GM12875 (cell line): ENCODE data around the gene ARHGEF18.
"Not testable (repeated sequence)": the region's sequence is repeated elsewhere in the genome, so short reads cannot be mapped to it uniquely, and the experiment has no call there.

Source experiments
- H3K4me3 ChIP-seq: one replicate; pipeline ENCODE4 v1.5.1; 2011; ENCODE audit warnings: low read depth, low read length, control low read depth
- TF ChIP-seq, protein P1 (sequence below): IDR thresholded peaks from 2 replicates; pipeline ENCODE4 v1.5.1; 2011; ENCODE audit warnings: low read depth, mild to moderate bottlenecking, control low read depth, inconsistent platforms, low read length, moderate library complexity, borderline replicate concordance; ENCODE audit not compliant: insufficient read depth

The ARHGEF18 gene

GRCh38 chr19:7358102-7358597, 9.4 kb downstream of the ARHGEF18 start:
- TF ChIP-seq, protein P1, sequence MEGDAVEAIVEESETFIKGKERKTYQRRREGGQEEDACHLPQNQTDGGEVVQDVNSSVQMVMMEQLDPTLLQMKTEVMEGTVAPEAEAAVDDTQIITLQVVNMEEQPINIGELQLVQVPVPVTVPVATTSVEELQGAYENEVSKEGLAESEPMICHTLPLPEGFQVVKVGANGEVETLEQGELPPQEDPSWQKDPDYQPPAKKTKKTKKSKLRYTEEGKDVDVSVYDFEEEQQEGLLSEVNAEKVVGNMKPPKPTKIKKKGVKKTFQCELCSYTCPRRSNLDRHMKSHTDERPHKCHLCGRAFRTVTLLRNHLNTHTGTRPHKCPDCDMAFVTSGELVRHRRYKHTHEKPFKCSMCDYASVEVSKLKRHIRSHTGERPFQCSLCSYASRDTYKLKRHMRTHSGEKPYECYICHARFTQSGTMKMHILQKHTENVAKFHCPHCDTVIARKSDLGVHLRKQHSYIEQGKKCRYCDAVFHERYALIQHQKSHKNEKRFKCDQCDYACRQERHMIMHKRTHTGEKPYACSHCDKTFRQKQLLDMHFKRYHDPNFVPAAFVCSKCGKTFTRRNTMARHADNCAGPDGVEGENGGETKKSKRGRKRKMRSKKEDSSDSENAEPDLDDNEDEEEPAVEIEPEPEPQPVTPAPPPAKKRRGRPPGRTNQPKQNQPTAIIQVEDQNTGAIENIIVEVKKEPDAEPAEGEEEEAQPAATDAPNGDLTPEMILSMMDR, result no peak
- H3K4me3 ChIP-seq, result no peak overlapping the region

DNA sequence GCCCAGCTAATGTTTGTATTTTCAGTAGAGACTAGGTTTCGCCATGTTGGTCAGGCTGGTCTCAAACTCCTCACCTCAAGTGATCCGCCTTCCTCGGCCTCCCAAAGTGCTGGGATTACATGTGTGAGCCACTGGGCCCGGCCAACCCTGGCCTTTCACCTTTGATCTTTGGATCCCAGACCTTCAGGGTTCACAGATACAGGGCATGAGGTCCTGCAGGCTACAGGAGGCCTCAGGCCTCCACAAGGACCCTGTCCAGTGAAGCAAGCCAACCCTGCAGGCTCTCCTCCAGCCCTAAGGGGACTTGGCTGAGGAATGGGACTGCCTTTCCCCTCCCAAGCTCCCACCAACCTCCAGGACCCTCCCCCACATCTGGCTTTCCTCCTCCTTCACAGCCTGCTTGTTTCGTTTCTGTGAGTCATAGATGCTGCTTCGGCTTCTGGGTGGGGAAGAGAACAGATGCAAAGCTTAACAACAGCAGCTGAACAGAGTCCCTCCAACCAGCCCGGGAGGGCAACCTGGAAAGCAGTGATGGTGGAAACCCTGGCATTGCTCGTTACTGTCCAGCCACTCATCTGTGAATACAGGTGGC, 11.8 kb downstream of the ARHGEF18 start:
- no peak overlapping the region for H3K4me3 ChIP-seq
- TF ChIP-seq, protein P1, result no peak

DNA sequence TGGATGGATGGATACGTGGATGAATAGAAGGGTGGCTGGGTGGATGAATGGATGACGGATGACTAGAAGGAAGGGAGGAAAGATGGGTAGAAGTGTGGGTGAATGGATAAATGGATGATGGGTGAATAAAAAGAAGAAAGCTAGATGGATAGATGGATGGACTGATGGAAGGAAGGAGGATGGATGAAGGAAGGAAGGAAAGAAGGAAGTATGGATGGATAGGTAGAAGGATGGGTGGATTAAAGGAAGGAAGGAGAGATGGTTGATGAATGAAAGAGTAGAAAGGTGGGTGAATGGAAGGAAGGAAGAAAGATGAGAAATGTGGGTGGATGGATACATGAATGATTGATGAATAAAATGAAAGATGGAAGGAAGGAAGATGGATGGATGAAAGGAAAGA, 14.5 kb downstream of the ARHGEF18 start:
- no peak overlapping the region for H3K4me3 ChIP-seq
- TF ChIP-seq, protein P1, result no peak

DNA sequence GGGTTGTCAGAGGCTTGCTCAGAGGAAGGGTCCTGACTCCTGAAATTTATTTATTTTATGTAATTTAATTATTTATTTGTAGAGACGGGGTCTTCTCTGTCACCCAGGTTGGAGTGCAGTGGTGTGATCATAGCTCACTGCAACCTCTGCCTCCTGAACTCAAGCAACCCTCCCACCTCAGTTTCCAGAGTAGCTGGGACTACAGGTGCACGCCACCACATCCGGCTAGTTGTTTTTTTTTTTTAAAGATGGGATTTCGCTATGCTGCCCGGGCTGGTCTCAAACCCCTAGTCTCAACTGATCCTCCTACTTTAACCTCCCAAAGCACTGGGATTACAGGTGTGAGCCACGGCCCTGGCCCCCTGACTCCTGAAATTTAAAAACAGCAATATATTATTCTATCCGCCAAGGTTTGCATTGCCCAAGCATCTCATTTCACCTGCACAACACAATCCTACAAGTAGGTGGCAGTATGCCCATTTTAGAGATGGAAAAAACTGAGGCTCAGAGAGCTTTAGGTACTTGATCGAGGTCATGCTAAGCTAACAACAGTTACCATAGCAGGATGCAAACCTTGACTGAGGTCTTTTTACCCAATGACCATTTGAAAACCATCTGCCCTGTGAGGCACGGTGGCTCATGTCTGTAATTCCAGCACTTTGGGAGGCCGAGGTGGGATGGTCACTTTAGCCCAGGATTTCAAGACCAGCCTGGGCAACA, 18.1 kb downstream of the ARHGEF18 start:
- TF ChIP-seq, protein P1, result peak; percentile 66
- no peak overlapping the region for H3K4me3 ChIP-seq

DNA sequence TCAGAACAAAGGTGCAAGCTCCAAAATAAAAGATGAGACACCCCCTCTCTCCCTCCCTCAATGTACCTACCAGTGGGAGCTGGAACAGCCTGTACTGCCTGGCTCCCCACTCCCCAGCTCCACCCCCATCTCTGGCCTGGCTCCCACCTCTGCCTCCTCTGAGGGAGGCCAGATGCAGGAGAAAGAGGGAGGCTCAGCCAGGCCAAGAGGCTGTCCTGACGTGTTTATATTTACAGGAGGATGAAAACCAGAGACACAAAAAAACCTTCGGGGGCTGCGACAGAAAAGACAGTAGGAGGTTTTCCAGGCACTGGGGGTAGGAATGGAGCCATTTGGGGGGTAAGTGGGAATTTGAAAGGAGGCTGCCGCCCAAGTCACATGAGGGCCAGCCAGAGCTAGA, 19.7 kb downstream of the ARHGEF18 start:
- no peak overlapping the region for H3K4me3 ChIP-seq
- TF ChIP-seq, protein P1, result no peak

DNA sequence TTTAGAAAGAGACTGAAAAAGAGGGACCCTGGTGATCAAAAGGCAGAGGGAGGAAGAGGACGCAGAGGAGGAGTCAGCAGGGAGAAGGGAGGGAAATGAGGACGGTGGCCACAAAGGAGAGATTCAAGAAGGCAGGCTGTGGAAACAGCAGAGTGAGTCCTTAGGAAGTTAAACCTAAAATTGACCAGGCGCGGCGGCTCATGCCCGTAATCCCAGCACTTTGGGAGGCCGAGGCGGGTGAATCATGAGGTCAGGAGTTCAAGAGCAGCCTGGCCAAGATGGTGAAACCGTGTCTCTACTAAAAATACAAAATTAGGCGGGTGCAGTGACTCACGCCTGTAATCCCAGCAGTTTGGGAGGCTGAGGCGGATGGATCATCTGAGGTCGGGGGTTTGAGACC, 20.1 kb downstream of the ARHGEF18 start:
- H3K4me3 ChIP-seq, result not testable (repeated sequence)

DNA sequence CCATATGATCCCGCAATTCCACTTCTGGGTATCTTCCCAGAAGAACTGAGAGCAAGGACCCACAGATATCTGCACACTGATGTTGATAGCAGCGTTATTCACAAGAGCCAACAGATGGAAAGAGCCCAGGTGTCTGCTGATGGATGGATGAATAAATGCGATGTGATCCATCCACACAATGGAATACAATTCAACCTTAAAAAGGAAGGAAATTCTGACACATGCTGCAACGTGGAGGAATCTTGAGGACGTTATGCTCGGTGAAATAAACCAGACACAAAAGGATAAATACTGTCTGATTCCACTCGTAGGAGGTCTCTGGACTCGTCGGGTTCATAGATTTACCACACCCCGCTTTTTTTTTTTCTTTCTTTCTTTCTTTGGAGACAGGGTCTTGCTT, 21.8 kb downstream of the ARHGEF18 start:
- no peak overlapping the region for H3K4me3 ChIP-seq
- TF ChIP-seq, protein P1, result no peak
